Body of pancreas (tissue), 4 donors: Measurements from ENCODE around the gene AMER2.

Experiments
- POLR2A ChIP-seq, 3 donors: fragments of 450-650 bp; IDR thresholded peaks; one replicate each; pipeline ENCODE4 v1.6.1; 2016; ENCODE audit warnings: antibody characterized with exemption in 3 of 3, mild to moderate bottlenecking in 2 of 3
- TF ChIP-seq, protein P1 (sequence below), 7 experiments: fragments of 450-650 bp in 4 of 7; fragments of 200-600 bp in 3 of 7; sonication (generic) in 3 of 7; IDR thresholded peaks; one replicate each; pipeline ENCODE4 v1.5.1; 2016 to 2019; ENCODE audit warnings: antibody characterized with exemption in 7 of 7

DNA sequence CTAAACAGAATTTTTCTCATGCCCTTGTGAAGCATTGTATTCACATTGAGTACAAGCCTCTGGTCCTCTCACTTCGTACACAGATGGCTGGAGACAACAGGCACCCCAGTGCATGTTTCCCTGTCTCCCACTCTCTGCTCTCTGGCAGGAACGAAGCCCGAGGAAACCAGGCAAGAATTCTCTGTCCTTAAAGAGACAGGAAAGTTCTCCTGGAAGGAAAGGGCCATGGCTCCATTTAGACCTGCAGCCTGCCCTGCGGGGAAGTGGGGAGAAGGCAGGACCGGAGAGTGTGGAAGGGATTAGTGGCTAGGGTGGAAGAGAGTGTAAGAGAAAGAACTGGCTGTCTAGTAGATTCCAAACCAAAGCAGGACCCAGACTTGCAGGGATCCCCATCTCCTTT is 15.5 kb upstream of the AMER2 start:
- TF ChIP-seq, protein P1, sequence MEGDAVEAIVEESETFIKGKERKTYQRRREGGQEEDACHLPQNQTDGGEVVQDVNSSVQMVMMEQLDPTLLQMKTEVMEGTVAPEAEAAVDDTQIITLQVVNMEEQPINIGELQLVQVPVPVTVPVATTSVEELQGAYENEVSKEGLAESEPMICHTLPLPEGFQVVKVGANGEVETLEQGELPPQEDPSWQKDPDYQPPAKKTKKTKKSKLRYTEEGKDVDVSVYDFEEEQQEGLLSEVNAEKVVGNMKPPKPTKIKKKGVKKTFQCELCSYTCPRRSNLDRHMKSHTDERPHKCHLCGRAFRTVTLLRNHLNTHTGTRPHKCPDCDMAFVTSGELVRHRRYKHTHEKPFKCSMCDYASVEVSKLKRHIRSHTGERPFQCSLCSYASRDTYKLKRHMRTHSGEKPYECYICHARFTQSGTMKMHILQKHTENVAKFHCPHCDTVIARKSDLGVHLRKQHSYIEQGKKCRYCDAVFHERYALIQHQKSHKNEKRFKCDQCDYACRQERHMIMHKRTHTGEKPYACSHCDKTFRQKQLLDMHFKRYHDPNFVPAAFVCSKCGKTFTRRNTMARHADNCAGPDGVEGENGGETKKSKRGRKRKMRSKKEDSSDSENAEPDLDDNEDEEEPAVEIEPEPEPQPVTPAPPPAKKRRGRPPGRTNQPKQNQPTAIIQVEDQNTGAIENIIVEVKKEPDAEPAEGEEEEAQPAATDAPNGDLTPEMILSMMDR (IDR thresholded peaks at IDR 0.05) = no peak
- TF ChIP-seq POLR2A (IDR thresholded peaks at IDR 0.05) = no peak
